HG02885 (cell line): ENCODE results near the gene GREB1.

ENCODE experiments used
- ATAC-seq: cut with Tn5 transposase; IDR thresholded peaks from one replicate; pipeline ENCODE4 v1.9.1; 2021; ENCODE audit warnings: mild to moderate bottlenecking; ENCODE audit not compliant: unreplicated experiment, poor library complexity

Gene GREB1

GRCh38 chr2:11507517-11507916, 26.3 kb upstream of the GREB1 start:
- no peak for ATAC-seq

GRCh38 chr2:11508279-11508678, 25.6 kb upstream of the GREB1 start:
- ATAC-seq, result no peak

- no peak for ATAC-seq
These were observed 24.0 kb upstream of the GREB1 start for GRCh38 chr2:11509657-11510360.

- ATAC-seq, result no peak
These were observed 21.4 kb upstream of the GREB1 start for GRCh38 chr2:11512431-11512830.

GRCh38 chr2:11513319-11513718, 20.5 kb upstream of the GREB1 start:
- no peak for ATAC-seq

GRCh38 chr2:11514081-11514730, 19.6 kb upstream of the GREB1 start:
- ATAC-seq, result no peak

GRCh38 chr2:11514904-11515303, 18.9 kb upstream of the GREB1 start:
- no peak for ATAC-seq

GRCh38 chr2:11515490-11515981, 18.3 kb upstream of the GREB1 start:
- no peak for ATAC-seq

- ATAC-seq, result no peak
These were observed 16.7 kb upstream of the GREB1 start for GRCh38 chr2:11516984-11517648.

GRCh38 chr2:11517906-11518305, 15.9 kb upstream of the GREB1 start:
- no peak for ATAC-seq

GRCh38 chr2:11520092-11520693, 13.7 kb upstream of the GREB1 start:
- no peak for ATAC-seq

GRCh38 chr2:11521775-11522174, 12.1 kb upstream of the GREB1 start:
- ATAC-seq, result no peak

- ATAC-seq, result no peak
These were observed 9.4 kb upstream of the GREB1 start for GRCh38 chr2:11524470-11524869.

- no peak for ATAC-seq
These were observed 8.1 kb upstream of the GREB1 start for GRCh38 chr2:11525762-11526161.

GRCh38 chr2:11527001-11527400, 6.8 kb upstream of the GREB1 start:
- no peak for ATAC-seq

GRCh38 chr2:11528228-11528627, 5.6 kb upstream of the GREB1 start:
- no peak for ATAC-seq

GRCh38 chr2:11530864-11531465, 2.9 kb upstream of the GREB1 start:
- no peak for ATAC-seq

GRCh38 chr2:11532416-11533055, 1.3 kb upstream of the GREB1 start:
- no peak for ATAC-seq

- ATAC-seq, result no peak
These were observed 363 bp downstream of the GREB1 start for GRCh38 chr2:11534071-11534745.
